NOMO-1 (cell line): ENCODE data around the gene PTH2.
"Not testable (repeated sequence)": the region's sequence is repeated elsewhere in the genome, so short reads cannot be mapped to it uniquely, and the experiment has no call there.

ENCODE experiments used
- DNase-seq, 2 experiments: peaks; one replicate each; lab custom pipeline; 2025; ENCODE audit not compliant: unreplicated experiment in 2 of 2; lab: John Stamatoyannopoulos, UW

The PTH2 gene

GRCh38 chr19:49448432-49448786 is 25.2 kb upstream of the PTH2 start:
- DNase-seq, result no peak

GRCh38 chr19:49447485-49448431 is 24.5 kb upstream of the PTH2 start:
- DNase-seq, result no peak

DNA sequence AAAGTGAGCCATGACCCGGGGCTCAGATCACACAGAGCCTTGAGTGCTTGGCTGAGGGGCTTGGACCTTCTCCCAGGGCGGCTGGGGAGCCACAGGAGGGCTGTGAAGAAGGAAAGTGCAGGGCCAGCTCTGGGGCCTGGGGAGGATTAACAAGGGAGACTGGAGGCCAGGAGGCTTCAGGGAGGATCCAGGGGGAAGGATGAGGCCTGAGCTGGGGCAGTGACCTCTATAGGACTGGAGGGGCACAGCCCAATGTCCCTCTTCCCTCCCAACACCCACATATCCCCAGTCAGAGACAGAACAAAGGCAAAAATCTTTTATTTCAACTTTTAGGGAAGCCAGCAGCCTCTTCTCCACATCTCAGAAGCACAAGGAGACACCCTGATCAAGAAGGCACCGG is 22.8 kb upstream of the PTH2 start:
- DNase-seq, result no peak

- DNase-seq, result not testable (repeated sequence)
Measured at GRCh38 chr19:49444100-49444700, 21.0 kb upstream of the PTH2 start.

DNA sequence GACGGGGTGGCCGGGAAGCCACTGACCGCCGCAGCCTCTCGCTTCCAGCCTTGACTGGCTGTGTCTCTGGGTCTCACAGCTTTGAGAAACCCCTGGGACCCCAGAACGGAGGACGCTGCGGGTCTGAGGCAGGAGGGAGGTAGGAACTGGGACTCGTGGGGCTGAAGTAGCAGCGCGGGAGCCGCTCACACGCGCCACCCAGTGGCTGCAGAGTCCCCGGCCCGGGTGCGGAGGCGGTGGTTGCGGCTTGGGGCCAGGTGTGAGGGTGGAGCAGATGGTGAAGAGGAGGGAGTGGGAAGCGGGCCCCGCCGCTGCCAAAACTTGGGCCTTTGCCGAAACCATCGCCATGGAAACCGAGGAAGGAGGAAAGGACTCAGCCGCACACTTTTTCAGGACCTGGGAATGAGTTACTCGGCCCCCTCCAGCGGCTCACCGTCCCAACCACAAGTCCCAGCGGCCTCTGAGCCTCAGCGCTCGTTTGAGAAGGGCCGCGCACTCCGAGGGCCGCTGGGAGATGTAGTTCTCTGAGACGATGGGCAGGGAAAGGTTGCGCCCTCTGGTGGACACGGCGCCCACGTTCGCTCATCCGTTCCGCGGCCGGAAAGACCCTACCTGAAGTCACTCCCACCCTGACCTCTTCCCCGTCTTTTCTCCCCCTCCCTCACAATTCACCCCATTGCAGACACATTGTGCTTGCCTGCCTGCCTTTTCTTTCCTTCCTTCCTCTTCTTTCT is 20.3 kb upstream of the PTH2 start:
- peak; percentile 89 to 90 for DNase-seq

DNA sequence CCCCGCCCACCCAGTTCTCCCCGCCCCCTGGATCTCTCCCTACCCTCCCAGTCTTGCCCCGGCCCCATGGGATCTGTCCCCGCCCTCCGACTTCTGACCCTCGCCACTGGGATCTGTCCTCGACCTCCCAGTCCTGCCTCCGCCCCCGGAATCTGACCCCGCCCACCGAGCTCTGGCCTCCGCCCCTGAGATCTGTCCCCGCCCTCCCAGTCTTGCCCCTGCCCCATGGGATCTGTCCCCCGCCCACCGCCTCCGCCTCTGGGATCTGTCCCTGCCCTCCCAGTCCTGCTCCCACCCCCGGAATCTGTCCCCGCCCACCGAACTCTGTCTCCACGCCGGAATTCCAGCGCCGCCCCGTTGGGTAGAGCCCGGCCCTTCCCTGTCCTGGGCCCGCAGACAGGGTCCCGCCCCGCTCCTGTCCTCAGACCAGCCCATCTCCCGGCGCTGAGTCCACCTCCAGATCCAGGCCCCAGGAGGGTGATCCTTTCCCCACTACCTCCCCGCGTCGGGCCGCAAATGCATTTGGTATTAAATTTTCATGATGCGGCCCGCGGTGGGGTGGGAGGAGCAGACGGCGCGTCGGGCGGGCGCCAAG is 19.6 kb upstream of the PTH2 start:
- DNase-seq, result peak in 1 of 2 experiments; percentile 72

- no peak for DNase-seq
Measured at GRCh38 chr19:49442354-49442753, 19.1 kb upstream of the PTH2 start.

GRCh38 chr19:49441960-49442350 is 18.7 kb upstream of the PTH2 start:
- no peak for DNase-seq

GRCh38 chr19:49441210-49441959 is 18.1 kb upstream of the PTH2 start, which contains the start of gene SLC17A7:
Gene SLC17A7 (minus strand): TSS chr19:49441527. CDS start chr19:49441379, 148 bp downstream.
- no peak for DNase-seq

DNA sequence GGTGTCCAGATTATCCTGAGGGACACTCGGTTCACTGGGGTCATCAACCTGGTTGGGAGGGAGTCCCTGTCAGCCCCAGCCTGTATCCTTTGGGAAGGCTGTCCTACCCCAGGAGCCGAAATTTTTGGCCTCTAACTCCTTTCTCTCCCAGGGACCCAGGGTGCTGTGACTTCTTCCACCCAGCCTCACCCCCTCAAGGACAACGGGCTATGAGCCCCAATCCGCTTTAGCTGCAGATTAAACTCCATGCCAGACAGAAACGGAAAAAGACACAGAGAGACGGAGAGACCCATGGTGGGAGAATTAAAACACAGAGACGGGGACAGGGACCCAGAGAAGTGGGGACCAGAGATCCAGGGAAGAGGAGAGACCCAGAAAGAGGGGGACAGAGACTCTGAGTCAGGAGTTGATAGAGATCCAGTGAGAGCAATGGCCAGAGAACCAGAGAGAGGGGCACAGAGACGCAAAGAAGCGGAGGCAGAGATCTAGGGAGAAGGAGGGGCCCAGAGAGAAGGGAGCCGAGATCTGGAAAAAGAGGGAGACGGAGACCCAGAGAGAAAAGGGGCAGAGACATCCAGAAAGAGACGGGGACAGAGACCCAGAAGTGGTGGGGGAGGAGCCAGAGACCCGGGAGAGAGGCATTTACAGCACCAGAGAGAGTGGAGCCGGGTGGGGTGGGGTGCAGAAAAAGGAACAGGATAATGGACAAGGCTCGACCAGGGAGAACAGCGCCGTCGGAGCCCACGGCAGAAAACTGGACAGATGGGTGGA is 17.4 kb upstream of the PTH2 start:
- DNase-seq, result no peak

DNA sequence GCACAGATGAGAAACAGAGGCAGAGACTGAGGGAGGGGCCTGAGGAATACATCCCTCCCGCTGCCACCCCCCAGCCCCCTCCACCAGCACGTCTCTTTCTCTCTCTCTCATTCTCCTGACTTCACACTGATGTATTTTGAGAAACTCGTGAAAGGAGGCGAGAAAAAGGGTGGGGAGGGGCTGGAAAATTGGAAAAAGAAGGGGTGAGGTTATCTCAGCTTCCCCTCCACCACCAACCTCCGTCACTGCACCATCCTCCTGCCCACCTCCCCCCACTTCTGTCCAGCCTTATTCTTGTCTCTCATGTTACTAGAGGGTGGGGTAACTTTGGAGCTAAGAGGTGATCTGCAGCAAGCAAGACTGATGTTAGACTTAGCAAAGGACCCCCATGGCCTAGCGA is 16.6 kb upstream of the PTH2 start:
- DNase-seq, result no peak

DNA sequence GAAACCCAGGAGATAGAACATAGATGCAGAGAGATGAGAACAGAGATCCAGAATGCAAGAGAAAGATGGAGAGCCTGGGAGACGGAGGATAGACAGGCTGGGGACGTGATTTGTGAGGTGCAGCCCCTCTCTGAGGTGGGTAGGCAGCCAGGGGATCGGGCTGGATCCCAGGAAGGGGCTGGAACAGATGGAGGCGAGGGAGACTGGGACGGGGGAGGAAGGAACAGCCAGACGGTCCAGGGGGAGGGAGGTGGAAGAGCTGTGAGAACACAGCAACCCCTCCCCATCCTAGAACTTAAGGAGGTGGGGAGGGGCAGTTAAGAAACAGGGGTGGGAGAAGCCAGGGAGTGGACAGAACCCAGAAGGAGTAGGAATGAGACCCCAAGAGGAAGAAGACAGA is 15.0 kb upstream of the PTH2 start:
- DNase-seq, result no peak

- no peak for DNase-seq
Measured at GRCh38 chr19:49437231-49437630, 14.0 kb upstream of the PTH2 start.

GRCh38 chr19:49436381-49437017 is 13.3 kb upstream of the PTH2 start:
- DNase-seq, result no peak

DNA sequence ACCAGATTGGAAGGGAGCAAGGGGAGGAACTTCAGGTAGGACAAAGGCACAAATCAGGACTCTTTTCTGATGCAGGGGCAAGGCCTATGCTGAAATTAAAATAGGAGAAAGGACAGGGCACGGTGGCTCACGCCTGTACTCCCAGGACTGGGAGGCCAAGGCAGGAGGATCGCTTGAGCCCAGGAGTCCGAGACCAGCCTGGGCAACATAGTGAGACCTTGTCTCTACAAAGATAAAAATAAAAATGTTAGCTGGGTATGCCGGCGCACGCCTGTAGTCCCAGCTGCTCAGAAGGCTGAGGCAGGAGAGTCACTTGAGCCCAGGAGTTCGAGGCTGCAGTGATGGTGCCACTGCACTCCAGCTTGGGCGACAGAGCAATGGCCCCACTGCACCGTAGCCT is 12.4 kb upstream of the PTH2 start:
- no peak for DNase-seq

- no peak for DNase-seq
Measured at GRCh38 chr19:49434907-49435583, 11.8 kb upstream of the PTH2 start.

GRCh38 chr19:49433240-49433901 is 10.1 kb upstream of the PTH2 start:
- no peak for DNase-seq
